GM23248 (cell line): ENCODE results near the gene MYMX. TPM values are rescaled to one million over a fixed set of nuclear protein-coding genes. Genes with fewer than 3 reads are reported as not detected.

Experiments used
- DNase-seq: peaks from one replicate; pipeline ENCODE4 v3.0.0-alpha.2; 2015
- H2AFZ ChIP-seq: fragments of 200-600 bp; sonication (generic); 2 replicates; pipeline ENCODE4 v1.6.1; 2016; ENCODE audit warnings: antibody characterized with exemption
- H3F3A ChIP-seq: fragments of 200-600 bp; sonication (generic); 2 replicates; pipeline ENCODE4 v1.6.1; 2016; ENCODE audit warnings: mild to moderate bottlenecking, antibody characterized with exemption, mixed run types; ENCODE audit not compliant: insufficient read depth
- H3K27ac ChIP-seq: fragments of 200-600 bp; sonication (generic); 2 replicates; pipeline ENCODE4 v1.5.1; 2016; ENCODE audit warnings: mild to moderate bottlenecking
- H3K27me3 ChIP-seq: fragments of 200-600 bp; sonication (generic); replicated peaks from 2 replicates; pipeline ENCODE4 v1.6.1; 2016; ENCODE audit warnings: mild to moderate bottlenecking; ENCODE audit not compliant: insufficient read depth
- H3K36me3 ChIP-seq: fragments of 200-600 bp; sonication (generic); 2 replicates; pipeline ENCODE4 v1.6.1; 2016; ENCODE audit warnings: low read depth, mild to moderate bottlenecking
- H3K4me1 ChIP-seq: fragments of 200-600 bp; sonication (generic); 2 replicates; pipeline ENCODE4 v1.6.1; 2016; ENCODE audit warnings: mild to moderate bottlenecking; ENCODE audit not compliant: insufficient read depth
- H3K4me2 ChIP-seq: fragments of 200-600 bp; sonication (generic); one replicate; pipeline ENCODE4 v1.6.1; 2016; ENCODE audit warnings: mild to moderate bottlenecking; ENCODE audit not compliant: unreplicated experiment
- H3K4me3 ChIP-seq: fragments of 200-600 bp; sonication (generic); 2 replicates; pipeline ENCODE4 v1.5.1; 2016; ENCODE audit warnings: mild to moderate bottlenecking
- H3K79me2 ChIP-seq: fragments of 200-600 bp; sonication (generic); 2 replicates; pipeline ENCODE4 v1.6.1; 2016; ENCODE audit warnings: mild to moderate bottlenecking; ENCODE audit not compliant: insufficient read depth
- H3K9ac ChIP-seq: fragments of 200-600 bp; sonication (generic); 2 replicates; pipeline ENCODE4 v1.6.1; 2016; ENCODE audit warnings: mild to moderate bottlenecking
- H3K9me2 ChIP-seq: fragments of 200-600 bp; sonication (generic); 2 replicates; pipeline ENCODE4 v1.6.1; 2016; ENCODE audit warnings: mixed run types, mild to moderate bottlenecking, moderate library complexity; ENCODE audit not compliant: insufficient read depth
- H3K9me3 ChIP-seq: fragments of 200-600 bp; sonication (generic); one replicate; pipeline ENCODE4 v1.6.1; 2017; ENCODE audit warnings: low read depth
- H4K20me1 ChIP-seq: fragments of 200-600 bp; sonication (generic); 2 replicates; pipeline ENCODE4 v1.6.0; 2016; ENCODE audit not compliant: insufficient read depth
- EZH2 ChIP-seq: fragments of 200-600 bp; sonication (generic); IDR thresholded peaks from 2 replicates; pipeline ENCODE4 v1.6.1; 2018; ENCODE audit warnings: antibody characterized with exemption, mild to moderate bottlenecking; ENCODE audit not compliant: insufficient read depth, poor library complexity, severe bottlenecking
- EZH2phosphoT487 ChIP-seq: fragments of 200-600 bp; sonication (generic); IDR thresholded peaks from 2 replicates; pipeline ENCODE4 v1.6.1; 2018; ENCODE audit warnings: antibody characterized with exemption, moderate library complexity, mild to moderate bottlenecking, low read depth; ENCODE audit not compliant: insufficient read depth
- WGBS, 2 experiments: methylation state at CpG; one replicate each; pipeline ENCODE4 v1.1.6; 2015 to 2017; ENCODE audit warnings: low lambda C conversion rate in 2 of 2, low coverage in 1 of 2; ENCODE audit errors: missing lambda C conversion rate in 2 of 2; 5-methylcytosine and 5-hydroxymethylcytosine counted together
- in situ Hi-C: fragments of 300-500 bp; cut with MboI; formaldehyde crosslinking; loops from 2 replicates; pipeline ENCODE4 v1.15.0; 2020
- polyA plus RNA-seq: library from polyadenylated mRNA; unstranded; fragments of >200 nt; fragmentation: Nextera tagmentation; extraction: Ambion mirVana; gene quantifications from 2 replicates; pipeline ENCODE4 v1.2.1, GENCODE V29; 2016
- total RNA-seq: library from RNA; depleted of rRNA; stranded (reverse); fragments of >200 nt; shearing (Covaris generic); gene quantifications from 2 replicates; pipeline ENCODE4 v1.2.3, GENCODE V29; 2014

The MYMX gene
- total and polyA plus RNA-seq, 2 experiments from 2014 or later: not detected

GRCh38 chr6:44235891-44236516 is 19.3 kb downstream of the MYMX start:
- H3K27ac ChIP-seq: no peak overlapping the region
- no peak for DNase-seq
- H3F3A ChIP-seq: peaks cover 32% of the 10 kb centered on the region
- 89% methylated on average over 6 of the region's 6 CpGs for WGBS, 2 experiments
- H3K4me3 ChIP-seq: no peak overlapping the region
- TF ChIP-seq EZH2phosphoT487 (no peak), EZH2 (no peak)
- H3K27me3 ChIP-seq: no peaks in the 10 kb centered on the region
- H3K9me2 ChIP-seq: no peaks in the 10 kb centered on the region
- H3K4me2 ChIP-seq: no peak overlapping the region
- H4K20me1 ChIP-seq: no peaks in the 10 kb centered on the region
- no peaks in the 10 kb centered on the region for H3K79me2 ChIP-seq
- no peak overlapping the region for H3K9ac ChIP-seq
- no peak overlapping the region for H2AFZ ChIP-seq
- in situ Hi-C loops: no loop called here
- no peaks in the 10 kb centered on the region for H3K36me3 ChIP-seq
- no peaks in the 10 kb centered on the region for H3K9me3 ChIP-seq
- peaks cover 33% of the 10 kb centered on the region for H3K4me1 ChIP-seq

- WGBS, 2 experiments: 31 to 34% methylated on average over 20 to 22 of the region's 22 CpGs
- DNase-seq: peak; percentile 100
These were observed 20.5 kb downstream of the MYMX start for GRCh38 chr6:44237021-44237812.

GRCh38 chr6:44237813-44238433 is 21.2 kb downstream of the MYMX start:
- no peaks in the 10 kb centered on the region for H3K9me3 ChIP-seq
- 1 to 2% methylated on average over 19 to 37 of the region's 42 CpGs for WGBS, 2 experiments
- no peaks in the 10 kb centered on the region for H3K36me3 ChIP-seq
- H3K27me3 ChIP-seq: no peaks in the 10 kb centered on the region
- peak overlapping the region; percentile 76 for H3K4me3 ChIP-seq
- peaks cover 33% of the 10 kb centered on the region for H3K4me1 ChIP-seq
- H3K4me2 ChIP-seq: peak overlapping the region; percentile 77
- H3K9me2 ChIP-seq: no peaks in the 10 kb centered on the region
- peak; percentile 86 for DNase-seq
- peaks cover 32% of the 10 kb centered on the region for H3F3A ChIP-seq
- H3K79me2 ChIP-seq: no peaks in the 10 kb centered on the region
- in situ Hi-C loops: no loop called here
- no peak for TF ChIP-seq EZH2
- TF ChIP-seq EZH2phosphoT487: no peak
- no peaks in the 10 kb centered on the region for H4K20me1 ChIP-seq
- H3K27ac ChIP-seq: peak overlapping the region; percentile 82
- H3K9ac ChIP-seq: peak overlapping the region; percentile 85
- peak overlapping the region; percentile 71 for H2AFZ ChIP-seq

More at GRCh38 chr6:44237021-44237812, 20.5 kb downstream of the MYMX start:
- Histone ChIP-seq H3K4me2 (peak overlapping the region; percentile 77), H4K20me1 (no peaks in the 10 kb centered on the region), H3K79me2 (no peaks in the 10 kb centered on the region), H3K9ac (peak overlapping the region; percentile 85), H3K27ac (peak overlapping the region; percentile 82), H3K27me3 (no peaks in the 10 kb centered on the region), H3K36me3 (no peaks in the 10 kb centered on the region), H3K9me2 (no peaks in the 10 kb centered on the region), H3F3A (peaks cover 32% of the 10 kb centered on the region), H3K4me3 (peak overlapping the region; percentile 76), H3K9me3 (no peaks in the 10 kb centered on the region), H2AFZ (peak overlapping the region; percentile 71), H3K4me1 (peaks cover 33% of the 10 kb centered on the region)
- TF ChIP-seq EZH2: no peak
- TF ChIP-seq EZH2phosphoT487: no peak
- in situ Hi-C loops: no loop called here

GRCh38 chr6:44238687-44239350 is 22.1 kb downstream of the MYMX start:
- Histone ChIP-seq H3K4me3 (no peak overlapping the region), H4K20me1 (no peaks in the 10 kb centered on the region), H3F3A (peaks cover 27% of the 10 kb centered on the region), H3K9me3 (no peaks in the 10 kb centered on the region), H3K4me2 (no peak overlapping the region), H3K9me2 (no peaks in the 10 kb centered on the region), H3K4me1 (peaks cover 28% of the 10 kb centered on the region), H3K27ac (peak overlapping the region; percentile 82; the same call in 1 of the 2 replicates), H3K79me2 (no peaks in the 10 kb centered on the region), H3K27me3 (no peaks in the 10 kb centered on the region), H2AFZ (no peak overlapping the region), H3K9ac (peak overlapping the region; percentile 85; the same call in 1 of the 2 replicates), H3K36me3 (no peaks in the 10 kb centered on the region)
- TF ChIP-seq EZH2phosphoT487 (no peak), EZH2 (no peak)
- in situ Hi-C loops: no loop called here
- DNase-seq: no peak
- WGBS, 2 experiments: 71 to 76% methylated on average over 7 of the region's 7 CpGs
